GM23248 (cell line): ENCODE measurements around the gene CISD2. TPM values are rescaled to one million over a fixed set of nuclear protein-coding genes. Genes with fewer than 3 reads are reported as not detected.

ENCODE experiments used
- DNase-seq: peaks from one replicate; pipeline ENCODE4 v3.0.0-alpha.2; 2015
- H2AFZ ChIP-seq: fragments of 200-600 bp; sonication (generic); 2 replicates; pipeline ENCODE4 v1.6.1; 2016; ENCODE audit warnings: antibody characterized with exemption
- H3F3A ChIP-seq: fragments of 200-600 bp; sonication (generic); 2 replicates; pipeline ENCODE4 v1.6.1; 2016; ENCODE audit warnings: mild to moderate bottlenecking, antibody characterized with exemption, mixed run types; ENCODE audit not compliant: insufficient read depth
- H3K27ac ChIP-seq: fragments of 200-600 bp; sonication (generic); 2 replicates; pipeline ENCODE4 v1.5.1; 2016; ENCODE audit warnings: mild to moderate bottlenecking
- H3K27me3 ChIP-seq: fragments of 200-600 bp; sonication (generic); replicated peaks from 2 replicates; pipeline ENCODE4 v1.6.1; 2016; ENCODE audit warnings: mild to moderate bottlenecking; ENCODE audit not compliant: insufficient read depth
- H3K36me3 ChIP-seq: fragments of 200-600 bp; sonication (generic); 2 replicates; pipeline ENCODE4 v1.6.1; 2016; ENCODE audit warnings: low read depth, mild to moderate bottlenecking
- H3K4me1 ChIP-seq: fragments of 200-600 bp; sonication (generic); 2 replicates; pipeline ENCODE4 v1.6.1; 2016; ENCODE audit warnings: mild to moderate bottlenecking; ENCODE audit not compliant: insufficient read depth
- H3K4me2 ChIP-seq: fragments of 200-600 bp; sonication (generic); one replicate; pipeline ENCODE4 v1.6.1; 2016; ENCODE audit warnings: mild to moderate bottlenecking; ENCODE audit not compliant: unreplicated experiment
- H3K4me3 ChIP-seq: fragments of 200-600 bp; sonication (generic); 2 replicates; pipeline ENCODE4 v1.5.1; 2016; ENCODE audit warnings: mild to moderate bottlenecking
- H3K79me2 ChIP-seq: fragments of 200-600 bp; sonication (generic); 2 replicates; pipeline ENCODE4 v1.6.1; 2016; ENCODE audit warnings: mild to moderate bottlenecking; ENCODE audit not compliant: insufficient read depth
- H3K9ac ChIP-seq: fragments of 200-600 bp; sonication (generic); 2 replicates; pipeline ENCODE4 v1.6.1; 2016; ENCODE audit warnings: mild to moderate bottlenecking
- H3K9me2 ChIP-seq: fragments of 200-600 bp; sonication (generic); 2 replicates; pipeline ENCODE4 v1.6.1; 2016; ENCODE audit warnings: mixed run types, mild to moderate bottlenecking, moderate library complexity; ENCODE audit not compliant: insufficient read depth
- H3K9me3 ChIP-seq: fragments of 200-600 bp; sonication (generic); one replicate; pipeline ENCODE4 v1.6.1; 2017; ENCODE audit warnings: low read depth
- H4K20me1 ChIP-seq: fragments of 200-600 bp; sonication (generic); 2 replicates; pipeline ENCODE4 v1.6.0; 2016; ENCODE audit not compliant: insufficient read depth
- EZH2 ChIP-seq: fragments of 200-600 bp; sonication (generic); IDR thresholded peaks from 2 replicates; pipeline ENCODE4 v1.6.1; 2018; ENCODE audit warnings: antibody characterized with exemption, mild to moderate bottlenecking; ENCODE audit not compliant: insufficient read depth, poor library complexity, severe bottlenecking
- EZH2phosphoT487 ChIP-seq: fragments of 200-600 bp; sonication (generic); IDR thresholded peaks from 2 replicates; pipeline ENCODE4 v1.6.1; 2018; ENCODE audit warnings: antibody characterized with exemption, moderate library complexity, mild to moderate bottlenecking, low read depth; ENCODE audit not compliant: insufficient read depth
- WGBS, 2 experiments: methylation state at CpG; one replicate each; pipeline ENCODE4 v1.1.6; 2015 to 2017; ENCODE audit warnings: low lambda C conversion rate in 2 of 2, low coverage in 1 of 2; ENCODE audit errors: missing lambda C conversion rate in 2 of 2; 5-methylcytosine and 5-hydroxymethylcytosine counted together
- in situ Hi-C: fragments of 300-500 bp; cut with MboI; formaldehyde crosslinking; loops from 2 replicates; pipeline ENCODE4 v1.15.0; 2020
- polyA plus RNA-seq: library from polyadenylated mRNA; unstranded; fragments of >200 nt; fragmentation: Nextera tagmentation; extraction: Ambion mirVana; gene quantifications from 2 replicates; pipeline ENCODE4 v1.2.1, GENCODE V29; 2016
- total RNA-seq: library from RNA; depleted of rRNA; stranded (reverse); fragments of >200 nt; shearing (Covaris generic); gene quantifications from 2 replicates; pipeline ENCODE4 v1.2.3, GENCODE V29; 2014

The CISD2 gene
- total and polyA plus RNA-seq, 2 experiments from 2014 or later: 40.3 to 69.7 TPM

GRCh38 chr4:102826890-102827673 lies 41.7 kb upstream of the CISD2 start, which contains the start of gene UBE2D3:
TSS of gene UBE2D3 (minus strand) at chr4:102827551. CDS start at chr4:102826508, 1,043 bp downstream.
- 1 to 2% methylated on average over 63 to 73 of the region's 73 CpGs for WGBS, 2 experiments

GRCh38 chr4:102827674-102828496 lies 40.9 kb upstream of the CISD2 start:
- Histone ChIP-seq H2AFZ (peak overlapping the region; percentile 90), H3F3A (peaks cover 51% of the 10 kb centered on the region), H3K4me3 (peak overlapping the region; percentile 96), H3K36me3 (0 out of 2 replicates have a peak, but pooled peaks cover 9% of the 10 kb centered on the region), H3K27ac (peak overlapping the region; percentile 100), H3K9me2 (no peaks in the 10 kb centered on the region), H3K4me2 (peak overlapping the region; percentile 91), H3K9me3 (no peaks in the 10 kb centered on the region), H3K9ac (peak overlapping the region; percentile 99), H3K4me1 (peaks cover 24% of the 10 kb centered on the region), H4K20me1 (peaks cover 15% of the 10 kb centered on the region), H3K27me3 (no peaks in the 10 kb centered on the region), H3K79me2 (peaks cover 76% of the 10 kb centered on the region)
- WGBS, 2 experiments: 0 to 2% methylated on average over 41 to 50 of the region's 50 CpGs
- TF ChIP-seq EZH2phosphoT487 (no peak), EZH2 (no peak)
- DNase-seq: peak; percentile 100
- in situ Hi-C loops: no loop called here

More at GRCh38 chr4:102826890-102827673, 41.7 kb upstream of the CISD2 start, which contains the start of gene UBE2D3:
- peaks cover 20% of the 10 kb centered on the region for H4K20me1 ChIP-seq
- H3K9ac ChIP-seq: peak within 1 kb of the TSS; percentile 99
- H3K4me3 ChIP-seq: peak within 1 kb of the TSS; percentile 96
- peak within 1 kb of the TSS; percentile 91 for H3K4me2 ChIP-seq
- peak within 1 kb of the TSS; percentile 90 for H2AFZ ChIP-seq
- H3K27me3 ChIP-seq: no peaks in the 10 kb centered on the region
- peak within 1 kb of the TSS; percentile 100 for H3K27ac ChIP-seq
- H3K9me3 ChIP-seq: no peaks in the 10 kb centered on the region
- in situ Hi-C loops: no loop called here
- peaks cover 29% of the 10 kb centered on the region for H3K4me1 ChIP-seq
- H3K9me2 ChIP-seq: no peaks in the 10 kb centered on the region
- H3K79me2 ChIP-seq: peaks cover 83% of the 10 kb centered on the region
- peak; percentile 96 for DNase-seq
- H3F3A ChIP-seq: peaks cover 56% of the 10 kb centered on the region
- TF ChIP-seq EZH2 (no peak), EZH2phosphoT487 (no peak)
- H3K36me3 ChIP-seq: 0 out of 2 replicates have a peak, but pooled peaks cover 9% of the 10 kb centered on the region

GRCh38 chr4:102828497-102828808 lies 40.3 kb upstream of the CISD2 start:
- in situ Hi-C loops: no loop called here
- H3F3A ChIP-seq: peaks cover 45% of the 10 kb centered on the region
- H3K9me3 ChIP-seq: no peaks in the 10 kb centered on the region
- H3K4me2 ChIP-seq: peak overlapping the region; percentile 84
- TF ChIP-seq EZH2 (no peak), EZH2phosphoT487 (no peak)
- H3K4me1 ChIP-seq: peaks cover 20% of the 10 kb centered on the region
- H4K20me1 ChIP-seq: peaks cover 10% of the 10 kb centered on the region
- no peaks in the 10 kb centered on the region for H3K27me3 ChIP-seq
- H3K4me3 ChIP-seq: peak overlapping the region; percentile 96
- peak; percentile 45 for DNase-seq
- H2AFZ ChIP-seq: peak overlapping the region; percentile 90
- H3K9ac ChIP-seq: peak overlapping the region; percentile 99
- 0 to 2% methylated on average over 4 of the region's 4 CpGs for WGBS, 2 experiments
- 0 out of 2 replicates have a peak, but pooled peaks cover 7% of the 10 kb centered on the region for H3K36me3 ChIP-seq
- H3K27ac ChIP-seq: peak overlapping the region; percentile 100
- H3K9me2 ChIP-seq: no peaks in the 10 kb centered on the region
- H3K79me2 ChIP-seq: peaks cover 70% of the 10 kb centered on the region

GRCh38 chr4:102829803-102830202 lies 39.0 kb upstream of the CISD2 start:
- H3K79me2 ChIP-seq: peaks cover 57% of the 10 kb centered on the region
- no peak overlapping the region for H3K4me3 ChIP-seq
- WGBS, 2 experiments: 96 to 98% methylated on average over 7 of the region's 7 CpGs
- no peaks in the 10 kb centered on the region for H3K9me3 ChIP-seq
- no peaks in the 10 kb centered on the region for H3K9me2 ChIP-seq
- H3K4me2 ChIP-seq: no peak overlapping the region
- DNase-seq: no peak
- H3K27me3 ChIP-seq: no peaks in the 10 kb centered on the region
- TF ChIP-seq EZH2 (no peak), EZH2phosphoT487 (no peak)
- H4K20me1 ChIP-seq: no peaks in the 10 kb centered on the region
- no peak overlapping the region for H3K9ac ChIP-seq
- H3F3A ChIP-seq: peaks cover 32% of the 10 kb centered on the region
- H3K36me3 ChIP-seq: no peaks in the 10 kb centered on the region
- H3K27ac ChIP-seq: no peak overlapping the region
- peaks cover 12% of the 10 kb centered on the region for H3K4me1 ChIP-seq
- in situ Hi-C loops: no loop called here
- no peak overlapping the region for H2AFZ ChIP-seq
